Neuron (in vitro differentiated cells): ENCODE data around the gene AK2.

ENCODE experiments used
- H2AFZ ChIP-seq: one replicate; pipeline ENCODE4 v1.6.1; 2013; ENCODE audit warnings: low read depth, mild to moderate bottlenecking, inconsistent platforms, low read length, moderate library complexity
- H3K27me3 ChIP-seq: one replicate; pipeline ENCODE4 v1.6.1; 2013; ENCODE audit warnings: low read length; ENCODE audit not compliant: insufficient read depth
- H3K36me3 ChIP-seq: one replicate; pipeline ENCODE4 v1.6.1; 2013; ENCODE audit warnings: low read length; ENCODE audit not compliant: insufficient read depth
- H3K4me1 ChIP-seq: one replicate; pipeline ENCODE4 v1.6.1; 2013; ENCODE audit warnings: low read length; ENCODE audit not compliant: insufficient read depth
- H3K4me3 ChIP-seq: 2 replicates; pipeline ENCODE4 v1.5.1; 2013; ENCODE audit warnings: mild to moderate bottlenecking, low read length, moderate library complexity
- H3K9me3 ChIP-seq: one replicate; pipeline ENCODE4 v1.6.1; 2013; ENCODE audit warnings: low read length

Gene AK2

DNA sequence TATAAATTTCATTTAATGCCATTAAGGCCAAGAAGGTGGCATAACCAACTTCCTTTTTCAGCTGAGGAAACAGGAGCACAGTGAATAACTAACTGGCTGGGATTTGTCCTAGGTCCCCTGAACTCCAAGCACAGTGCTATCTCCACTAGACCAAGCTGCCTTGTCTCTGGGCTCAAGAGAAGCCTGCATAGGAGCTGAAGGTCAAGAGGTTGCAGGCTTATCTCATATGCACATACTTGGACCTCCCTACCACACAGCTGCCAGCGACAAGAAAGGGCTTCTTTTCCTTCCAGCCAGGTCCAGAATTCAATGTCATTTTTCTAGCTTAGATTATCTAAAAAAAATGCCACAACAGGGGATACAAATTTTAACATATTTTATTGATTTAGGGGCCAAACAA lies 27.1 kb downstream of the AK2 start:
- Histone ChIP-seq H3K36me3 (peaks cover 62% of the 10 kb centered on the region), H3K4me3 (no peak overlapping the region), H3K4me1 (peaks cover 20% of the 10 kb centered on the region), H3K9me3 (no peaks in the 10 kb centered on the region), H3K27me3 (no peaks in the 10 kb centered on the region), H2AFZ (no peak overlapping the region)

- Histone ChIP-seq H3K9me3 (no peaks in the 10 kb centered on the region), H3K27me3 (no peaks in the 10 kb centered on the region), H2AFZ (no peak overlapping the region), H3K36me3 (peaks cover 49% of the 10 kb centered on the region), H3K4me3 (no peak overlapping the region), H3K4me1 (peaks cover 20% of the 10 kb centered on the region)
Measured at GRCh38 chr1:33008051-33008914, 28.4 kb downstream of the AK2 start.

DNA sequence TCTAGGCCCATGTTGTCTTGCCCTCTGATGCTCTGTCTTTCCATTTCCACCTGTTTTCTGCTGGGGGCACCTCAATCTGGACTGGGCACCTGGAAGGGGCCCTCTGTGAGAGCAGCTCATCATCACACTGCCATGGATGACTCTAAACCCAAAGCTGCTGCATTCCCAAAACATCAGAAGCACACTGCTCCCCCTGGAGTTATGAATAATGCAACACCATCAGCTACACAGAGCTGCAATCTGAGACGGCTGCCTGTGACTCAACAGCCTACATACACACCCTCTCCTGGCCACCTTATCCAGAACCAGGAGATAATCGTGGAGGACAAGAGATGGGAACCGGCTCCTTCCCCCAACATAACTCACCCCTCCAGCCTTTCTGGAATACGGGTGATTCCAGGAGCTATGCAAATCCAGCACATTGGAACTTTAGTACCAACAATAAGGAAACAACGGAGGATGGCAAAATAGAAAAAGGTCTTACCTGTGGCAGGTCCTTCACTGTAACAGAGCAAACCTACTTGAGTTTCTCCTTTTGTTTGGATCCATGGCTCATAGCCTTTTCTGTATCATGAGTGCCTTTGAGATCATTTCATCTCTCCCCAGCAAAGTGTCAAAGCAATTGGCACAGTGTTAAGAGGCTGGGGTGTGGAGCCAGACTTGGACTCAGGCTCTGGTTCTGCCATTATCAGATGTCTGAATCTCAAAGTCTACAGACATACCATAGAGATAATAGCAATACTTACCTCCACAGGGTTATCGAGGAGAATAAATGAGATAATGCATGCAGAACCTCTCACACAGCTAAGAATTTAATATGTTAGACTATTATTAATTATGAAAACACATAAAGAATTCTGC lies 29.3 kb downstream of the AK2 start:
- Histone ChIP-seq H3K9me3 (no peaks in the 10 kb centered on the region), H3K4me3 (no peak overlapping the region), H3K4me1 (peaks cover 20% of the 10 kb centered on the region), H2AFZ (no peak overlapping the region), H3K36me3 (peaks cover 41% of the 10 kb centered on the region), H3K27me3 (no peaks in the 10 kb centered on the region)

DNA sequence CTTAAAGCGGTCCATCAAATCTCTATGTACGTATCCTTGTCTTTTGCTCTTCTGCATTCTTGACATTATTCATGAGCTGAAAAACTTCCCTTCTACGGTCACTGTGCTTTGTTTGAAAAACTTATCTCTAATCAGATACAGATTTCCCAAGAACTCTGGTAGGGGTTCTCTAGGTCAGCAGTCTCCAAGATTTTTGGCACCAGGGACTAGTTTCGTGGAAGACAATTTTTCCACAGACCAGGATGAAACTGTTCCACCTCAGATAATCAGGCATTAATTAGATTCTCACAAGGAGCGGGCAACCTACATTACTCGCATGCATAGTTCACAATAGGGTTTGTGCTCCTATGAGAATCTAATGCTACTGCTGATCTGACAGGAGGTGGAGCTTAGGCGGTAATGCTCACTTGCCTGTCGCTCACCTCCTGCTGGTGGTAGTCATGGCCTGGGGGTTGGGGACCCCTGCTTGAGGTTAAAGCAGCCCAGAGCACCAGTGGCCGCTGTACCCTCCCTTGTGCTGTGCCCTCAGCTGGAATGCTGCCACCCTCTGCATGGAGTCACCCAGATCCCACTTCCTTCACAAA lies 30.8 kb downstream of the AK2 start:
- Histone ChIP-seq H3K27me3 (no peaks in the 10 kb centered on the region), H3K4me1 (peaks cover 20% of the 10 kb centered on the region), H2AFZ (no peak overlapping the region), H3K4me3 (no peak overlapping the region), H3K36me3 (peaks cover 27% of the 10 kb centered on the region), H3K9me3 (no peaks in the 10 kb centered on the region)

GRCh38 chr1:33005117-33005837 lies 31.4 kb downstream of the AK2 start:
- no peak overlapping the region for H2AFZ ChIP-seq
- H3K36me3 ChIP-seq, result peaks cover 23% of the 10 kb centered on the region
- no peaks in the 10 kb centered on the region for H3K27me3 ChIP-seq
- peaks cover 20% of the 10 kb centered on the region for H3K4me1 ChIP-seq
- H3K4me3 ChIP-seq, result no peak overlapping the region
- no peaks in the 10 kb centered on the region for H3K9me3 ChIP-seq

- Histone ChIP-seq H3K27me3 (no peaks in the 10 kb centered on the region), H3K9me3 (no peaks in the 10 kb centered on the region), H2AFZ (no peak overlapping the region), H3K36me3 (peaks cover 20% of the 10 kb centered on the region), H3K4me3 (no peak overlapping the region), H3K4me1 (peaks cover 20% of the 10 kb centered on the region)
Measured at GRCh38 chr1:33004613-33005012, 32.1 kb downstream of the AK2 start.

- no peak overlapping the region for H3K4me3 ChIP-seq
- H3K4me1 ChIP-seq, result peaks cover 20% of the 10 kb centered on the region
- H3K9me3 ChIP-seq, result no peaks in the 10 kb centered on the region
- H3K36me3 ChIP-seq, result peaks cover 12% of the 10 kb centered on the region
- no peak overlapping the region for H2AFZ ChIP-seq
- no peaks in the 10 kb centered on the region for H3K27me3 ChIP-seq
Measured at GRCh38 chr1:33003657-33004056, 33.0 kb downstream of the AK2 start.

- no peaks in the 10 kb centered on the region for H3K27me3 ChIP-seq
- no peak overlapping the region for H3K4me3 ChIP-seq
- H3K9me3 ChIP-seq, result no peaks in the 10 kb centered on the region
- H3K36me3 ChIP-seq, result no peaks in the 10 kb centered on the region
- peaks cover 13% of the 10 kb centered on the region for H3K4me1 ChIP-seq
- H2AFZ ChIP-seq, result no peak overlapping the region
Measured at GRCh38 chr1:33002006-33002405, 34.7 kb downstream of the AK2 start.

GRCh38 chr1:33001282-33001681 lies 35.4 kb downstream of the AK2 start:
- no peaks in the 10 kb centered on the region for H3K9me3 ChIP-seq
- no peak overlapping the region for H3K4me3 ChIP-seq
- H3K4me1 ChIP-seq, result peaks cover 9% of the 10 kb centered on the region
- no peaks in the 10 kb centered on the region for H3K27me3 ChIP-seq
- H2AFZ ChIP-seq, result no peak overlapping the region
- no peaks in the 10 kb centered on the region for H3K36me3 ChIP-seq

GRCh38 chr1:33000427-33001026 lies 36.2 kb downstream of the AK2 start:
- H3K27me3 ChIP-seq, result no peaks in the 10 kb centered on the region
- peaks cover 1% of the 10 kb centered on the region for H3K4me1 ChIP-seq
- no peak overlapping the region for H2AFZ ChIP-seq
- no peak overlapping the region for H3K4me3 ChIP-seq
- H3K9me3 ChIP-seq, result no peaks in the 10 kb centered on the region
- no peaks in the 10 kb centered on the region for H3K36me3 ChIP-seq

DNA sequence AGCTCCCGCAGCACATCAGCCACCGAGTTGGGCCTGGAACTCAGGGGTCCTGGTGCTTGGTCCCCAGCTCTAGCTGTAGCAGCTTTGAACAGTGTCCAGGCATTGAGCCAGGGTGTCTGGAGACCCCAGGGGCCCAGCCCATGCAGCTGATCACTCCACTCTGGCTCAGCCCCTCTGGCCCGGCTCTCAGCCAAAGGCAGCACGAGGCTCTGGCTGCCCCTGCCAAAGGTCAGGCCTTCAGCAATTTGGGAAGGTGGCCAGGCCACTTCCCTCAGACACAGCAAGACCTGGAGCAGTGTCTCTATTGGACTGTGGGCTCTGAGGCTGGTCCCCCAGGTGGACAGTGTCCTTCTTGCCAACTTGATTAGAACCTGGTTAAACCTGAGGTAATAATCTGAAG lies 37.7 kb downstream of the AK2 start:
- Histone ChIP-seq H3K9me3 (no peaks in the 10 kb centered on the region), H3K4me1 (no peaks in the 10 kb centered on the region), H2AFZ (no peak overlapping the region), H3K4me3 (no peak overlapping the region), H3K36me3 (no peaks in the 10 kb centered on the region), H3K27me3 (no peaks in the 10 kb centered on the region)

DNA sequence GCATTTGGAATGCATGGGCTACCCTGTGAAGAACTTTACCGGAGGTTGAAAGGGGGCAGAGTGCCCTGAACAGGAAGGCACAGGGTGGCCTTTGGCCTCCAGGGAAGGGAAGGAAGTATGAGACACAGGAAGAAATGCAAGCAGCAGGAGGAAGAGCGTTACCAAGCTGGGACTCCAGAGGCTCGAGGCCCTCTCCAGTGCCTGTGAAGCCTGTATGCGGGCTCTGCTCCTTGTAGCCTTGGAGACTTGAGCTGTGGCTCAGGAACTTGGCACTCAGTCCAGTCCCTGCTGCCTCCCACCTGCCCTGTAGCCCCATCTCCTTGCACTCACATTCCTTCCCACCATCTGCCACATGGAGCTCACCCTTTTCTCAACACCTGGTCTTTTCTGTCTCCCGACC lies 38.6 kb downstream of the AK2 start:
- H3K4me1 ChIP-seq, result no peaks in the 10 kb centered on the region
- no peaks in the 10 kb centered on the region for H3K36me3 ChIP-seq
- no peaks in the 10 kb centered on the region for H3K27me3 ChIP-seq
- H3K4me3 ChIP-seq, result no peak overlapping the region
- no peaks in the 10 kb centered on the region for H3K9me3 ChIP-seq
- H2AFZ ChIP-seq, result no peak overlapping the region
